WI38 (cell line): ENCODE data around the gene WDR31.
"Not testable (repeated sequence)": the region's sequence is repeated elsewhere in the genome, so short reads cannot be mapped to it uniquely, and the experiment has no call there.

Experiments used
- H3K4me3 ChIP-seq: 2 replicates; pipeline ENCODE4 v1.5.1; 2011; ENCODE audit warnings: low read depth, mild to moderate bottlenecking, control low read depth, low read length
- CTCF ChIP-seq: IDR thresholded peaks from 2 replicates; pipeline ENCODE4 v1.5.1; 2012; ENCODE audit warnings: low read depth, mild to moderate bottlenecking, control low read depth, low read length

The WDR31 gene

GRCh38 chr9:113380869-113381378 is 40.8 kb upstream of the WDR31 start:
- no peak overlapping the region for H3K4me3 ChIP-seq
- no peak for TF ChIP-seq CTCF

GRCh38 chr9:113379829-113380210 is 39.7 kb upstream of the WDR31 start:
- H3K4me3 ChIP-seq = not testable (repeated sequence)

- H3K4me3 ChIP-seq = not testable (repeated sequence)
These were observed 39.2 kb upstream of the WDR31 start for GRCh38 chr9:113379094-113379828.

GRCh38 chr9:113376634-113377567 is 36.8 kb upstream of the WDR31 start, which contains the start of gene HDHD3:
TSS of gene HDHD3 (minus strand) at chr9:113376986. CDS start at chr9:113374354, 2,632 bp downstream.
- no peak for TF ChIP-seq CTCF
- H3K4me3 ChIP-seq = peak within 1 kb of the TSS; percentile 79

- TF ChIP-seq CTCF = no peak
- H3K4me3 ChIP-seq = peak overlapping the region; percentile 26
These were observed 35.3 kb upstream of the WDR31 start for GRCh38 chr9:113375057-113376023.

- no peak for TF ChIP-seq CTCF
- no peak overlapping the region for H3K4me3 ChIP-seq
These were observed 33.8 kb upstream of the WDR31 start for GRCh38 chr9:113373676-113374392.

GRCh38 chr9:113373256-113373655 is 33.2 kb upstream of the WDR31 start:
- no peak overlapping the region for H3K4me3 ChIP-seq
- no peak for TF ChIP-seq CTCF
